PFSK-1 (cell line): ENCODE data around the gene KCNQ5.

Source experiments
- FOXP2 ChIP-seq: optimal IDR thresholded peaks from 2 replicates; pipeline ENCODE3; 2011; ENCODE audit warnings: borderline replicate concordance, control low read depth, inconsistent platforms; ENCODE audit not compliant: insufficient read depth; ENCODE audit errors: extremely low read length, extremely low read depth
- POLR2AphosphoS5 ChIP-seq: IDR thresholded peaks from 2 replicates; pipeline ENCODE4 v1.6.1; 2012; ENCODE audit warnings: low read depth, mild to moderate bottlenecking, control low read depth, low read length, moderate library complexity
- SIN3A ChIP-seq: IDR thresholded peaks from 2 replicates; pipeline ENCODE4 v1.6.1; 2012; ENCODE audit warnings: mild to moderate bottlenecking, low read length, moderate library complexity, borderline replicate concordance; ENCODE audit not compliant: insufficient read depth
- TAF1 ChIP-seq: IDR thresholded peaks from 2 replicates; pipeline ENCODE4 v1.6.1; 2012; ENCODE audit warnings: low read length, control low read depth, borderline replicate concordance; ENCODE audit not compliant: insufficient read depth
- TF ChIP-seq, protein P1 (sequence below), 2 experiments: IDR thresholded peaks; 2 replicates each; pipeline versions ENCODE4 v1.6.1 to v1.8.0; 2011 to 2012; ENCODE audit warnings: low read depth in 2 of 2, low read length in 2 of 2, control low read depth in 1 of 2, inconsistent platforms in 1 of 2, mild to moderate bottlenecking in 1 of 2, moderate library complexity in 1 of 2; ENCODE audit not compliant: insufficient read depth in 1 of 2

The KCNQ5 gene

DNA sequence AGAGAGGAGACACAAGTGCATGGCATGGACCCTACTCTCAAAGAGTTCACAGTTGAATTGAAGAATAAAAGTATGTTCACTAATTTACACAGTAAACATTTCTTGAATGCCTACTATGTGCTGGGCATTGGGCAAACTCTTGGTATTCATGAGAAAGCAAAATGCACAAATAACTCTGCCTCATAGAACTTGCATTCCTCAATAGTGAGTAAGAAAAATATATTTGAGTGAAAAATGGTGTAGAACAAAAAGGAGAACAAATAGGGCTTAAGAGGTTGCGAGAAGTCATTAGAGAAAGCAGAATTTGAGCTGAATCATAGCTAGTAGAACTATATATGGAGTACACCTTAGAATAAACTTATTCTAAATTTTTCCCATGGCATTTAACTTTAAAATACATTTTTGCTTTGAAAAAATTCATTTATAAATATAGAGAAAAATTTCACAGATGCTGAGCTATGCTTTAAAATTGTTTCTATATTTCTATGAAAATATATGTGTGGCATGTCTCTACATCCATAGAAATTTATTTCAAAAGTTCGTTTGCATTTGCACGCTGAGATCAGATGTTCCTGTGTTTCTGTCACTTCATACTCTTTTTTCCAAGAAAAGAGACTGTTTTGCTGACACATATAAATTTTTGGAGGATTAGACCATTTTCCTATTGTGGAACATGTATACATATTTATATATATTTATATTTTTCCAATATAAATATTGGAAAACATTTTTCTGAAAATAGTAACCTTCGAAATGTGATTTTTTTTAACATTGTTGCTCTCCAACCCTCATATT, 236.1 kb downstream of the KCNQ5 start:
- TF ChIP-seq FOXP2: no peak

DNA sequence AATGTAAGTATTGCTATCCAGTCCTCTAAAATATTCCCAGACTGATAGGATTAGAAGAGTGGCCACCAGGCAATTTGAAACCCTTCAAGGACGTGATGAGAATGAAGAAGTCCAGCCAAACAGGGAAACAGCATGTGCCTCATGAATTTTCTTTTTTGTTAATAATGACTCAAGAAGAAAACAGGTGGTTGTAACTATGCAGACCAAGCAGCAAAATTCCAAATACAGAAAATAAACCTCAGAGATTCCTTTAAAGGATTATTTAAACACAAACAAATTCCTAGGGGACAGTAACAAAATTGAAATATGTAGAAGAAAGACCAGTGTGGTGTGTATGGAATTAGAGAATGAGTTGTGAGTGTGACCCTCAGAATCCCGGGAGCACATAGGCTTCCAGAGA, 239.2 kb downstream of the KCNQ5 start:
- no peak for TF ChIP-seq FOXP2
- TF ChIP-seq, protein P1, sequence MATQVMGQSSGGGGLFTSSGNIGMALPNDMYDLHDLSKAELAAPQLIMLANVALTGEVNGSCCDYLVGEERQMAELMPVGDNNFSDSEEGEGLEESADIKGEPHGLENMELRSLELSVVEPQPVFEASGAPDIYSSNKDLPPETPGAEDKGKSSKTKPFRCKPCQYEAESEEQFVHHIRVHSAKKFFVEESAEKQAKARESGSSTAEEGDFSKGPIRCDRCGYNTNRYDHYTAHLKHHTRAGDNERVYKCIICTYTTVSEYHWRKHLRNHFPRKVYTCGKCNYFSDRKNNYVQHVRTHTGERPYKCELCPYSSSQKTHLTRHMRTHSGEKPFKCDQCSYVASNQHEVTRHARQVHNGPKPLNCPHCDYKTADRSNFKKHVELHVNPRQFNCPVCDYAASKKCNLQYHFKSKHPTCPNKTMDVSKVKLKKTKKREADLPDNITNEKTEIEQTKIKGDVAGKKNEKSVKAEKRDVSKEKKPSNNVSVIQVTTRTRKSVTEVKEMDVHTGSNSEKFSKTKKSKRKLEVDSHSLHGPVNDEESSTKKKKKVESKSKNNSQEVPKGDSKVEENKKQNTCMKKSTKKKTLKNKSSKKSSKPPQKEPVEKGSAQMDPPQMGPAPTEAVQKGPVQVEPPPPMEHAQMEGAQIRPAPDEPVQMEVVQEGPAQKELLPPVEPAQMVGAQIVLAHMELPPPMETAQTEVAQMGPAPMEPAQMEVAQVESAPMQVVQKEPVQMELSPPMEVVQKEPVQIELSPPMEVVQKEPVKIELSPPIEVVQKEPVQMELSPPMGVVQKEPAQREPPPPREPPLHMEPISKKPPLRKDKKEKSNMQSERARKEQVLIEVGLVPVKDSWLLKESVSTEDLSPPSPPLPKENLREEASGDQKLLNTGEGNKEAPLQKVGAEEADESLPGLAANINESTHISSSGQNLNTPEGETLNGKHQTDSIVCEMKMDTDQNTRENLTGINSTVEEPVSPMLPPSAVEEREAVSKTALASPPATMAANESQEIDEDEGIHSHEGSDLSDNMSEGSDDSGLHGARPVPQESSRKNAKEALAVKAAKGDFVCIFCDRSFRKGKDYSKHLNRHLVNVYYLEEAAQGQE (IDR thresholded peaks at IDR 0.05; ENCODE audit: insufficient read depth in 1 of 2, low read depth in 2 of 2, low read length in 2 of 2): no peak
- TF ChIP-seq SIN3A: no peak
- TF ChIP-seq POLR2AphosphoS5: no peak
- no peak for TF ChIP-seq TAF1

DNA sequence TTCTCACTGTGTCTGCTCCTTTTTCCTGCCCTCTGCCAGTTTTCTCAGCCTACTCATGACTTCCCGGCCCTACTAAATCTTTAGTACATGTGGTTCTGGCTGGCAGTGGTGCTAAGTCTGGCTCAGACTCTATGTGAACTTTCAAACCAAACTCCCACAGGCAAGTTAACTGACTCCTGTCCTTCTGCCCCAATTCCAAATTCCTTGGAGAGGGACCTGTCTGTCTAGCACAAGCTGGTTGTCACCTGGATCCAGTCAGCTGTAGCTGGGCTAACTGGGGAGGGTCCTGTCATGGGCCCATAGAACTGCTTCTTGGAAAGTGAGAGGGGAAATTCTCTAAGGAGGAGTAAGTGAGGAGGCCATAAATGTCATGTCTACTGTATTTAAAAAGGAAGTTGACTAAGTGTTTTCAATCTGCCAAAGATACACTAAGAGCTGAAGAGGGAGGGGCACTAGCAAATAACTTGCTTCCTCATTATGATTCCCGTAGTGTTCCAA, 240.1 kb downstream of the KCNQ5 start:
- TF ChIP-seq POLR2AphosphoS5 (no peak), TAF1 (0 out of 2 replicates have a peak, but pooled peaks have one; percentile 14)

DNA sequence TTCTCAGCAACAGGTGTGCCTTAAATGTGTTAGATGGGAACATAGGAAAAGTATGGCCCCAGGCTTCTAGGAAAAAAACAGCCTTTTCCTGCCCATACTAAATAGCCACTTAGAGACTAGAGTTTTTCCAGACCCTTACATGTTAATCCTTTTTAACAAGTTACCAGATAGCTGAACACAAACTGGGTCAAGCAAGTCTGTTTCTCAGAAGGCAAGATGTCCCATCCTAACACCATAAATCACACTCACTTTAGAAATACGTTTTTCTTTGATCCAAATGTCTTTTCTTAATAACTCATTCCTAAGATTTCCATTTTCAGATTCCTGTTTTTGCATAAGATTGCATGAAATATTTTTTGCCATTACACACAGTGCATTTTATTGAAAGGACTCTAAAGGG, 241.3 kb downstream of the KCNQ5 start:
- TF ChIP-seq, protein P1 (IDR thresholded peaks at IDR 0.05; ENCODE audit: insufficient read depth in 1 of 2, low read depth in 2 of 2, low read length in 2 of 2): no peak
- no peak for TF ChIP-seq SIN3A
- no peak for TF ChIP-seq POLR2AphosphoS5
- TF ChIP-seq TAF1: no peak
- no peak for TF ChIP-seq FOXP2

DNA sequence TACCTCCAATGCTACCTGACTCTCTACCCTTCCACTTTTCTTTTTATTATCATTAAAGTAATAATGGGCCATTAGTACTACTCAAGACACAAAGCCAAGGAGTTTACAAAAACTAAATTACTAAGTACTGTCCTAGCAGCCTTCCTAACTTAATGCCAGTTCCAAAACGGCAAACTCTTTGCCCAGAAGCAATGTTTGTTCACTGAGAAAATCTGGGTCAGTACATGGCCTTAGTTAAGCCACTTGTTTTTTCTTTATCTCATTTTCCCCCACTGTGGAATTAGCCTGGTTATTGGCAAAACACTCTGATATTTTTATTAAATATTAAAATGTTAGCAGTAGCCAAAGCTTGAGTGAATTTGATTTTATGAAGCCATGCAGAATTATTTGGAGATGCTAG, 242.4 kb downstream of the KCNQ5 start:
- TF ChIP-seq SIN3A: no peak
- no peak for TF ChIP-seq FOXP2
- TF ChIP-seq, protein P1 (IDR thresholded peaks at IDR 0.05; ENCODE audit: insufficient read depth in 1 of 2, low read depth in 2 of 2, low read length in 2 of 2): no peak
- no peak for TF ChIP-seq TAF1
- no peak for TF ChIP-seq POLR2AphosphoS5

DNA sequence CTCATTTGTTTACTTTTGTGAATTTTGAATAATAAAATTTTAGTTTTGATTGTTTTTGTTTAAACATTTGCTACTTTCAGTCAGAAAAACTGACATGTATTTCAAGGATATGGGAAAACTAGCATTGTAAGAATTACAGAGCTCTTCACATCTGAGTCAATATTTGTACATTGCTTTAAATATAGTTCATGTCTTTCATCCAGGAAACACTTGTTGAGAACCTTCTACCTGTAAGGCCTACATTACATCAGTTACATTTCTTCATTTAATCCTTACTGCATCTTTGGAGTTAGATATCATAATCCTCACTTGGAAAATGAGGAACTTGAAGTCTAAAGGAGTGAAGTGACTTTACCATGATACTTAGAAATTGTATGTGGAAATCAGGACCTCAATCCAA, 242.9 kb downstream of the KCNQ5 start:
- no peak for TF ChIP-seq FOXP2
- no peak for TF ChIP-seq SIN3A
- TF ChIP-seq, protein P1 (IDR thresholded peaks at IDR 0.05; ENCODE audit: insufficient read depth in 1 of 2, low read depth in 2 of 2, low read length in 2 of 2): no peak
- TF ChIP-seq TAF1: no peak
- no peak for TF ChIP-seq POLR2AphosphoS5
